GM18517 (cell line): ENCODE data around the gene EFCAB14.
"Not testable (repeated sequence)": the region's sequence is repeated elsewhere in the genome, so short reads cannot be mapped to it uniquely, and the experiment has no call there.

Experiments used
- ATAC-seq: cut with Tn5 transposase; IDR thresholded peaks from one replicate; pipeline ENCODE4 v1.9.1; 2021; ENCODE audit warnings: mild to moderate bottlenecking, moderate library complexity; ENCODE audit not compliant: unreplicated experiment

Gene EFCAB14

DNA sequence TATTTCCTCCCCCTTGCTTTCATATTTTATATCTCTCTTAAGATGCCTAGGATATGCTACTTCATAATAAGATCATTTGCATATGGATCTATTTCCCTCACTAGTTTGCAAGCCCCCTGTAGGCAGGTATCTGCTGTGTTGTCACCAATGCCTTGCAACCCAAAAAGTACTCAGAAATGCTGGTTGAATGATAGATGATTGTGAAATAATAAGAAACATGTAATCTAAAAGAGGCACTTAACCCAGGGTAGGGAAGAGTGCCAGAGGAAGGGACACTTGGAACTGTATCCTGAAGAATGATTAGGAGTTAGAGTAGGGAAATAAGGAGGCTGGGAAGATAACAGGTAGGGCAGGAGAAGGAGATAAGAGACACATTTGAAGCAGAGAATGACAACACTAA is 63.1 kb downstream of the EFCAB14 start:
- no peak for ATAC-seq

DNA sequence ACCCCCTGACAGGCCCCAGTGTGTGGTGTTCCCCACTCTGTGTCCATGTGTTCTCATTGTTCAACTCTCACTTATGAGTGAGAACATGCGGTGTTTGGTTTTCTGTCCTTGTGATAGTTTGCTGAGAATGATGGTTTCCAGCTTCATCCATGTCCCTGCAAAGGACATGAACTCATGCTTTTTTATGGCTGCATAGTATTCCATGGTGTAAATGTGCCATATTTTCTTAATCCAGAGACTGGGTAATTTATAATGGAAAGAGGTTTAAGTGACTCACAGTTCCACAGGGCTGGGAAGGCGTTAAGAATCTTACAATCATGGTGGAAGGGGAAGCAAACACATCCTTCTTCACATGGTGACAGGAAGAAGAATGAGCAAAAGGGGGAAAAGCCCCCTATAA is 64.2 kb downstream of the EFCAB14 start:
- ATAC-seq = not testable (repeated sequence)

DNA sequence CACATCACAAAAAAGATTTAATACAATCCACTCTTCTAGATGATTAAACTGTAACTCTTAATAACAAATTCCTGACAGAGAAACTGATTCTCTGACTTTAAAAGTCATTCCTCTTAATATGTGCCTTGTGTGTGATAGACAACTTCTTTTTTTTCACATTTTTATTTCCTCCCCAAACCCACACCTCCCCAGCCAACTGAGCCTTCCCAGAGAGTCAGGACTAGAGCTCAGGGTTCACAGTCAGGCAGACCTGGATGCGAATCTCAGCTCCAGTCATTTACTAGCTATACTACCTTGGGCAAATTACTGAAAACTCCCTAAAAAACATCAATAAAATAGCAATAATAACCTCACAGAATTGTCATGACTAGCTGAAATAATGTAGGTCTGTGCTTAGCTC is 64.9 kb downstream of the EFCAB14 start:
- no peak for ATAC-seq

DNA sequence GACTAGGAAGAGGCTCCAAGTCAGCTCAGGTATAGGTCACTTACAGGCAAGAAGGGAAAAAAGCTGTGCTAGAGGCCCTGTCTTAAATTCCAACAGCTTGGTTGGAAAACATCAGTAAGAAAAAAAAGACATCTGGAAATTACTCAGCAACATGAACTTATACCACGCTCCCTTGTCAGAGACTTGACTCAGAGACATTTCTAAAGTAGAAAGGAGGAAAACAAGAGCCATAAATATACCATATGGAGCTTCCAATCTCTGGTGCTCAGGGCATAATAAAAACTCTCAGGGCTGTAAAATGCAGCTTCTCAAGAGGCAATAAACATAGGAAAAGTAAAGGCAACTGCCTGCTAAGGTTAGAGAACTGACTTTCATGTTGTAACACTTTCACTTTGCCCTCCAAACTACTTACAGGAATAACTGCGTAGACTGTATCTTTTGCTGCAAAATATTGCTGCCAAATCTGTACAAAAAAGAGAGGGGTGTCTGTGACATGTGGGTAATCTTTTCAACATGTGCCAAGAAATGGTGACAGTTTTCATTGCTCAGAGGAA is 65.4 kb downstream of the EFCAB14 start:
- no peak for ATAC-seq

DNA sequence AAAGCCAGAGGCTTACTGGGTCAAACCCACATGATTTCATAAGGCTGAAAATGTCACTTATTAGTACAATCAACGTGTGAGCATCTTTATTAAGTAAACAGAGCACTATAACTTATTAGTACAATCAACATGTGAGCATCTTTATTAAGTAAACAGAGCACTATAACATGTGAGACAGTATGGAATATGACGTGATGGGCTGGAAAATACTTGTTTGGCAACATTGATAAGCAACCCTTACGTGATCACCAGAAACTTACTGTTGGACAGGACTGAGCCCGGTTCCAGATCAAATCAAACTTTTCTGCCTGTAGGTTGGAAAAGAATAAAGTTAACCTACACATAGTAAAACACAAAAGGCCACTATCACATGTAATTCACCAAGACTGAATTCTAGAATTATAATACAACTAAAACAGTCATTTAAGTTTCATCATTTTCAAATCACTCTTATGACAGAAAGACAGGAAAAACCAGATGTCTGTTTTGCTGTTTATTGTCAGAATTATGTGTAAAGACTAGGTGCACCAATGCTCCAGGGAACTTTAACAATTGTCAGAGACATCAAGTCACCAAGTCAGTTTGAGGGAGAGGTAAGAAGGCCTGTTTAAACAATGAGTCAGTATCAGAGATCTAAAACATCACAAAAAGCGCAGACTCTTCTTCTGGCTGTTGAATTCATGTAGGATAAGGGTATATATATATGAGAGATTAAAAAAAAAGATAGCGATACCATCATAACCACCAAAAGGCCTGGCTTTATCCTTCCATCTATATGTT is 66.4 kb downstream of the EFCAB14 start:
- no peak for ATAC-seq

DNA sequence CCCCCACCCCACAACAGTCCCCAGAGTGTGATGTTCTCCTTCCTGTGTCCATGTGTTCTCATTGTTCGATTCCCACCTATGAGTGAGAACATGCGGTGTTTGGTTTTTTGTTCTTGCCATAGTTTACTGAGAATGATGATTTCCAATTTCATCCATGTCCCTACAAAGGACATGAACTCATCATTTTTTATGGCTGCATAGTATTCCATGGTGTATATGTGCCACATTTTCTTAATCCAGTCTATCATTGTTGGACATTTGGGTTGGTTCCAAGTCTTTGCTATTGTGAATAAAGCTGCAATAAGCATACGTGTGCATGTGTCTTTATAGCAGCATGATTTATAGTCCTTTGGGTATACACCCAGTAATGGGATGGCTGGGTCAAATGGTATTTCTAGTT is 67.8 kb downstream of the EFCAB14 start:
- ATAC-seq = not testable (repeated sequence)

DNA sequence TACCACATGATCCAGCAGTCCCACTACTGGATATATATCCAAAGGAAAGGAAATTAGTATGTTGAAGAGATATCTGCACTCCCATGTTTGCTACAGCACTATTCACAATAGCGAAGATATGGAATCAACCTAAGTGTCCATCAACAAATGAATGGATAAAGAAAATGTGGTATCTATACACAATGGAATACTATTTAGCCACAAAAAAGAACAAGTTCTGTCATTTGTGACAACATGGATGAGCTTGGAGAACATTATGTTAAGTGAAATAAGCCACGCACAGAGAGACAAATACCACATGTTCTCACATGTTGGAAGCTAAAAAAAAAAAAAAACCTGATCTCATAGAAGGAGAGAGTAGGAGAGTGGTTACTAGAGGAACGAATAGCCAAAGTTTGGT is 68.4 kb downstream of the EFCAB14 start:
- no peak for ATAC-seq

DNA sequence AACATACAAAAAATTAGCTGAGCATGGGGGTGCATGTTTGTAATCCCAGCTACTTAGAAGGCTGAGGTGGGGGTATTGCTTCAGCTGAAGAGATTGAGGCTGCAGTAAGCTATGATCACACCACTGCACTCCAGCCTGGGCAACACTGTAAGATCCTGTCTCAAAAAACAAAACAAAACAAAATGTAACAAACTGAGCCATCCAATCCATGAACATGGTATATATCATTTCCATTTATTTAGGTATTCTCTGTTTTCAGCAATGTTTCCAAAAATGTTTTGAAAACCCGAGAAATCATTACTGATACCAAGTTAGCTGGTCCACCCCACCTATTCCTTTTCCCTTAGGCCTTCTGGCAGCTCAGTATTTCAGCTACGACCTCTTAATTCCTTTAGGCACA is 69.2 kb downstream of the EFCAB14 start:
- ATAC-seq = no peak

DNA sequence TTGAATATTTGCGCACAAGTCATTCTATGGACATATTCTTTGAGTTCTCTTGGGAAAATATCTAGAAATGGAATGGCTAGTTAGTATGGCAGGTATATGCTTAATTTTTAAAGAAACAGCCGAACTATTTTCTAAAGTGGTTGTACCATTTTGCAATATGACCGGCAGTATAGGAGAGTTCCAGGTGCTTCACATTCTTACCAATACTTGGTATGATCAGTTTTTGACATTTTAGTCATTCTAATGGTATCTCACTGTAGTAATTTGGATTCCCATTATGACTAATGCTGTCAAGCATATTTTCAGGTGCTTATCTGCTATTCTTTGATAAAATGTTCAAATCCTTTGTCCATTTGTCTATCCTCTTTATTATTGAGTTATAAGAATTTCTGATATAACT is 71.3 kb downstream of the EFCAB14 start:
- no peak for ATAC-seq

DNA sequence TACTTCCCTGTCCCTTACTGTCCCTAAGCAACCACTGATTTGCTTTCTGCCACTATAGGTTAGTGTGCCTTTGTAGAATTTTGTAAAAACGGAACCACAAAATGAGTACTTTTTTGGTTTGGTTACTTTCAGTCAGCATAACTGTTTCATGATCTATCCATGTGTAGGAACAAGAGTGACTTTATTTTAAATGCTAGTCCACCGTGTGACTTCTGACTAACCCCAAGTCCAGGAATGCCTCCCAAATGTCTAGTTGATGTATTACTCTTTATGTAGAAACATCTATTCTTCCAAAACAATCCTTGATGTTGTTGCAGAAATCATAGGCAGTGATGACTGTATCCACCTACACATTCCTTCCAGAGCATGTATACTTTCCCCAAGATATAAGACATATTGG is 72.1 kb downstream of the EFCAB14 start:
- ATAC-seq = no peak

DNA sequence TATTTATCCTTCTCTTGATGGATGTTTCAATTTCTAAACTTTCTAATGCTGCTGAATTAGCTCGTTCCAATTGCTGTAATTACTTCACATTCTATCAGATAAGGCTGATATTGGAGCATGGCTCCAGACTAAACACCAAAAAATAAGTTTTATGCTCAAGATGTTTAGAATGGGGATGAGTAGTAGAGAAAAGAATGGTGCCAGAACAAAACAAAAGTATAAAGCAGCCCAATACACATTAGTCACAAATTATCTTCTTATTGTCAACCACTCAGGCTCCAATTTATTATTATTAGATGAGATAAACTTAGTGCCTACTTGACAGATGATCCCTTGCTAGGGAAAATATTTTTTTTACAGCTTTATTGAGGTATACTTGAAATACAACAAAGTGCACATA is 72.6 kb downstream of the EFCAB14 start:
- no peak for ATAC-seq

DNA sequence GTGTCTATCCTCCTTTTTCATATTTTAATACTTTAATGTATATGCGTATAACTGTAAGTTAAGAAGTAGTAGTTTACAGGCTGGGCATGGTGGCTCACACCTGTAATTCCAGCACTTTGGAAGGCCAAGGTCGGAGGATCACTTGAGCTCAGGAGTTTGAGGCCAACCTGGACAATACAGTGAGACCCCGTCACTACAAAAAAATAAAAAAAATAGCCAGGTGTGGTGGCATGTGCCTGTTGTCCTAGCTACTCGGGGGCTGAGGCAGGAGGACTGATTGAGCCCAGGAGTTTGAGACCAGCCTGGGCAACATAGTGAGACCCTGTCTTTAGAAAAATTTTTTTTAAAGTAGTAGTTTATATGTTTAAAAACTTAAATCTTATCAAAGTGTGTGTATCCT is 73.1 kb downstream of the EFCAB14 start:
- no peak for ATAC-seq

DNA sequence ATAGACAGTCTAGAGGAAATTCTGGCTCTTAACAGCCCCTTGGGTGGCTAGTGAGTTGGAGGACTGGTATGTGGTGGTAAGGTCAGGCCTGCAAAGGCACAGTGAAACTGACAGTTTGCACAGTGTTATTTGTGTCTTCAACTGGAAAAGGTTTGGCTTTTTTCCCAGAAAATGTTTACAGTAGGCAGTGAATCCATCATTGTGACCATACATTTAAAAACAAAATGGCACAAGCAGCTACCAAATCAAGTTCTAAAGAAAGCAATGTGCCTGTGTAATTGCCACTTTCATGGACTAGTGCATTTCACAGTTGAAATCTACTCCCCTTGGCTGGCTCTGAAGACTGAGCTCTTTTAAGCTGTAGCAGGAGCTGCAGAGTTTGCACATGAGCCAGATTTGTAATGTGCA is 75.5 kb downstream of the EFCAB14 start:
- ATAC-seq = no peak

DNA sequence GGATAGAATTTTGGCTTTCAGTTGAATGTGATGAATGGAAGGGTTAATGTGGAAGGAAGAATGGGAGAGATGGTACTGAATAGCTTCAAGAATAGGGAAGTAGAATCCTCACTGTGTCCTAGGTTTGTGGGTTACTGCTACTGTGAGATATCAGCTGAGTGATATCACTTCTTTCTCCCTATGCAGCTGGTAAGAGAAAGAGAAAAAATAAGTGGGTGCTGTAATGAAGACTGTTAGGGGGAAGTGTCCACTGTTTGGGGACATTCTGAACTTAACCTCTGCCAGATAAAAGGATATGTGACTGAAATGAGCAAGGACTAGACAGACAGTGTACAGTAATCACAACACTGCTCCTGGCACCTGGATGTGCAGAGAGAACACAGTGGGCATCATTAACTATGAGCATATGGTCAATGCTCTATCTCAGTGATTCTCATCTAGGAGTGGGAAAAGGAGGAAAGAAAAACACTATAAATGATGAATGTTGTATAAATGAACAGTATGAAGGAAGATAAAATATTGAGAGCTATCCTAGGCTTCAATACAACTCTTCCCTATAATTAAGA is 76.7 kb downstream of the EFCAB14 start:
- no peak for ATAC-seq

DNA sequence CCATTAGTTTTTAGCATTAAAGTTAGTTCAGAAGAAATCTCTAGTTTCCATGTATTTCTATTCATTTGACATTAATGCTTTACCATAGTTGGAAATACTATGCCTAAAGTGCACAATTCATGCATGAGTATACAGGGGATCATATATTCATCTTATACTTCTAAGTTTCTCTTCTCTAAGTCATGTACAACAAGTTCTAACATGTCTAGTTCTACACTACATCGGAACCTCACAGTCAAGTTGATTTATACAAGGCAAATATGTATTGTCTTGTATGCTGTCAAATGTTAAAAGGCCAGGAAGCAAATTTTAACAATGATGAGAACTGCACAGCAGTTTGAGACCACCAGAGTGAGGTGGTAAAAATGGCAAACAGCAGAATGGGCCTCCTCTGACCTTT is 79.4 kb downstream of the EFCAB14 start:
- no peak for ATAC-seq

DNA sequence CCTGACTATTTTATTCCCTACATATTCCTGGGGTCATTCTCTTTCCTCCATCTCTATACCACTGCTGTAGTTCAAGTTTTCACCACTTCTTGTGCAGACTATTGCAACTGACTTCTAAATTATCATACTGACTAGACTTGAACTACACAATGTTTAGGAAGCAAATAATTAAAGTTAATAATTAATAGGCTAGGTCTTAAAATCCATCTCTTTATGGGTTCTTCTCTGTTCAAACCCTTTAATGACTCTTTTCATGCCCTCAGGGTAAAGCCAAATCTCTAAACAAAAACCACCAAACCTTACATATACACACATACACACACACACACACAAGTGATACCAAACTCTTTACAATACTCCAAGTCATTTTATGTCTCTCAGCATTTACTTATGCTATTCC is 80.0 kb downstream of the EFCAB14 start:
- ATAC-seq = no peak

DNA sequence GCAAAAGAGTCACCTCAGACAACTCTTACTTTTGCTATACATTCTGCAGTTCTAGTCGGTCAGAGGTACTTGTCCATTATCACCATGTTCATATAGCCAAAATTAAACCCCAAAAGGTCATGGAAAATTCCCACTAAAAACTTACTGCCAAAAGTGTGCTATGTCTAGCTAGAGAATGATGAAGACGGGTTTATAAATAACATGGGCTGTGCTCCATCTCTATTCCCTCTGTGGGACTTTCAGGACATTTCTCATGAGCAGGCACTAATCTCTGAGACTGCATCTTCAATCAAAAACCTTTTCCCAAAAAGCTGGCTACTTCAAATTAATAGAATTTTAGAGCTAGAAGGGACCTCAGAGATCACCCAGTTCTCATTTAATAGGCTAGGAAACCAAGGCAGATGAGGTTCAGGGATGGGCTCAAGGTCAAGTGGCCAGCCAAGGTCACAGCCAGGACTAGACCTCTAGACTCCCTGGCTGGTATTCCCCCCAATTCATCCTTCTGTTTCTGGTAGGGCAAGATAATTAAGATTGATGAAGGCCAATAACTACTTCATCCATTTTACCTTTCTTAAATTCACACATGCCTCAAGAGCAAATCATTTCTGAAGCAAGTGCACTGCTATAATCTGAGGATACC is 81.3 kb downstream of the EFCAB14 start:
- ATAC-seq = no peak

DNA sequence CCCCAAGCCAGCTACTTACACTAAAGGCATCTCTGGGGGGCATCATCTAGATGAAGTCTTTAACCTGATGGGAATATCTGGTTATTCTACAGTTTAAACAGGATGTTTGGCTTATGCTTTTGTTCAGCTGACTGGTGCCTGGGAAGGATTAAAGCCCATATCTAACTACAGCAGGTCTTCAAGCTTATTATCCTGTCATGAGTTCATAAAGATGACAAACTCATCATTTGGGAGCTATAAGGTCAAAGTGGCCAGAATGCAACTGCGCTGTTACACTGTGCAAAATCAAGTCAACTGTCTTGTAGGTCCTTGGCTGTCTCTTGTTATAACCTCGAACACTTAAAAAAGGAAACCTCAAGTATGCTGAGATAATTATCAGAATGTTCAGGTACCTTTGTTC is 83.7 kb downstream of the EFCAB14 start:
- ATAC-seq = no peak

DNA sequence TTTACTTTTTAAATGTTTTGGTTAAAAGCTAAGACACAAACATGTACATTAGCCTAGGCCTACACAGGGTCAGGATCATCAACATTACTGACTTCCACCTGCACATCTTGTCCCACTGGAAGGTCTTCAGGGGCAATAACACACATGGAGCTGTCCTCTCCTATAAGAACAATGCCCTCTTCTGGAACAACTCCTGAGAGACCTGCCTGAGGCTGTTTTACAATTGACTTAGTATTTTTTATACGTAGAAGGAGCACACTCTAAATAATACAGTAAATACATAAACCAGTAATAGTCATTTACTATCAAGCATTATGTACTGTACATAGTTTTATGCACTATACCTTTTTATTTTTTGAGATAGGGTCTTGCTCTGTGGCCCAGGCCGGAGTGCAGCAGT is 88.2 kb downstream of the EFCAB14 start:
- ATAC-seq = no peak
